ENCODE measurements around the gene ACKR2.

The ACKR2 gene

GRCh38 chr3:42894698-42895579 is 85.7 kb downstream of the ACKR2 start:
- DNase-seq: no peak

GRCh38 chr3:42895580-42895868 is 86.3 kb downstream of the ACKR2 start:
- DNase-seq: no peak

- no peak for DNase-seq
Measured at GRCh38 chr3:42898896-42899675, 89.8 kb downstream of the ACKR2 start.

GRCh38 chr3:42900226-42901072 is 91.2 kb downstream of the ACKR2 start:
- no peak for DNase-seq

GRCh38 chr3:42901073-42901415 is 91.8 kb downstream of the ACKR2 start:
- no peak for DNase-seq

- no peak for DNase-seq
Measured at GRCh38 chr3:42902257-42902656, 93.0 kb downstream of the ACKR2 start.

GRCh38 chr3:42904076-42904475 is 94.8 kb downstream of the ACKR2 start:
- DNase-seq: no peak

- DNase-seq: no peak
Measured at GRCh38 chr3:42905740-42906069, 96.5 kb downstream of the ACKR2 start.

- no peak for DNase-seq
Measured at GRCh38 chr3:42906070-42906847, 97.0 kb downstream of the ACKR2 start, which contains the start of gene ZNF662. Gene ZNF662, plus strand, starts transcription at chr3:42906142. Its CDS starts 1,973 bp downstream, at chr3:42908115.

- DNase-seq: no peak
Measured at GRCh38 chr3:42906848-42907183, 97.6 kb downstream of the ACKR2 start.

- no peak for DNase-seq
Measured at GRCh38 chr3:42908675-42909074, 99.4 kb downstream of the ACKR2 start.

GRCh38 chr3:42911551-42911950 is 102.3 kb downstream of the ACKR2 start:
- DNase-seq: no peak

GRCh38 chr3:42914771-42915515 is 105.7 kb downstream of the ACKR2 start:
- no peak for DNase-seq

Measured in bone marrow (tissue), 2 donors.